ENCODE data around the gene VPS26B.
"Not testable (repeated sequence)": the region's sequence is repeated elsewhere in the genome, so short reads cannot be mapped to it uniquely, and the experiment has no call there.

Gene VPS26B

DNA sequence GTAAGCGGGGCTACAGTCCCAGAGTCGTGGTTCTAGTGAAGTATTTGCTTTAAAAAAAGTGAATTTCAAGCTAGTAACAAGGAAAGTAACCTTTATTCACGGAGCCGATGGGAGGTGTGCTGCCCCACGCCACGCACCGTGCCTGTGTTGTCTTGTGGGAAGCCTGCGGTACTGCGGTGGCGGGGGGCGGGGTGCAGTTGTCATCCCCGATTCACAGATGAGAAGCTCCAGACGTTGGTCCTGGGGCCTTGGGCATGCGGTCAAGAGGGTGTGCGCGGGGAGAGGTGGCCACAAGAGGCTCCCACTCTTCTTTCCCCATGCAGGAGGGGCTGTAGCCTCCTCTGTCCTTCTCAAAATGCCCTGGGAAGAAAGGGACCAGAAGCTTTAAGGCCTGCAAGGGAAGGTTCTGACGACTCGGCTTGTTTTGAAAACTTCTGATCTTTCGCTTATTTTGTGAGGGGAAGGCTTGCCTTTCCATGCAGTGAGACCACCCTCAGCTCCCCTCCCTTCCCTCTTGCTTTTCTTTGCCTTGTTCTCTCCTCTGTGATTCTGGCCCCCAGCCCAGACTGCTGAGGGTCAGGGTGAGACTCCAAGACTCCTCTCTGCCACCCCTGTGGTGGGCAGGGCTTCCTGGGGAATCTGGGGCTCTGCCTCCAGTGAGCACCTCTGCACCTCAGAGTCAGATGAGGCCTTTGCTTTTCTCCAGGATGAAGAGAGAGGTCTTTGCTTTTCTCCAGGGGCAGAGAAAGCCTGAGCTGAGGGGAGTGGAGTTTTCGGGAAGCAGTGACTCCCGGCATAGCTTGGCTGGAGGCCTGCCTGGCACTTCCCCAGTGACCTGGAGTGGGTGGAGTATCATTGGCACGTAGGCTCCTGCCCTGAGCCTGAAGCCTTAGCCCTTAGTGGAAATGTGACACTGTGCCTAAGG, 57.9 kb downstream of the VPS26B start:
- ATAC-seq = no peak
- DNase-seq = no peak

DNA sequence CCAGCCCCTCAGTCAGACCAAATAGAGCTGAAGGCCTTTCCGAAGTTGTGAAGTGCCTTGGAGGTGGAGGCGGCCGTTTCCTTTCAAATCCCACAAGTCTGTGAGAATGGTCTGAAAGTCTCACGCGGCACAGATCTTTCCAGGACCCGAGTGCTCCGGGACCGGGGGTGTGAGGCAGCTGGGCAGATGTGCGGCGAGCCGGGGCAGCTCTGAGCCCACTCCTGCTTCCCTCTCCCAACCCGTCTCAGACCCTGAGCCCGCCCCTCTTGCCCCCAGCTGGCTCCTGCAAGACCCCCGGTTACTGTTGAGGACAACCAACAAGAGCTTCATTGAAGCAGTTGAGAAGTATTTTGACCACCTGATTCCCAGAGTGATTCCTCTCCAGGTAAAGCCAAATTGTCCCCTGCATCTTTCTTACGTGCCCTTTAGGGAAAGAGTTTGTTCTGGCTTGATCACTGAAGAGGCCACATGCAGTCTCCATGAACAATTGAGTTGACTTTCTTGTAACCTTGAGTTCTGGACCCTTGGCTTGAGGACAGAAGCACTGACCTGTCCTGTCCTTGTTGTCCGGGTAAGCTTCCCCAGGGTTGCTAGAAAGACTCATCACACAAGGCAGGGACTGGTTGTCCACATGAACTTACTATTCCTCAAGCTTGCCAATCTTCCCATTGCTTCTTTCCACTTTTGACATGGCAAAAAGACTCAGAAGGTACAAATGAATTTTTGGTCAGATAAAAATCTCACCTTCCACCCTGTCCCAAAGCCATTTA, 59.2 kb downstream of the VPS26B start:
- no peak for DNase-seq
- no peak for ATAC-seq

DNA sequence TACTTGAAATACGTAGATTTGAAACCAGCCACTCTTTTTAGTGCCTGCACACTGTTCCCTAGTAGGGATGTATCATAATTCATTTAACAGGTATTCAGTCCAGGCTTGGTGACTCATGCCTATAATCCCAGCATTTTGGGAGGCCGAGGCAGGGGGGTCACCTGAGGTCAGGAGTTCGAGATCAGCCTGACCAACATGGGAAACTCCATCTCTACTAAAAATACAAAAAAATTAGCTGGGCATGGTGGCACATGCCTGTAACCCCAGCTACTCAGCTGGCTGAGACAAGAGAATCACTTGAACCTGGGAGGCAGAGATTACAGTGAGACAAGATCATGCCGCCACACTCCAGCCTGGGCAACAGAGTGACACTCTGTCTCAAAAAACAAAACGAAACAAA, 59.9 kb downstream of the VPS26B start:
- ATAC-seq, DNase-seq: not testable (repeated sequence)

DNA sequence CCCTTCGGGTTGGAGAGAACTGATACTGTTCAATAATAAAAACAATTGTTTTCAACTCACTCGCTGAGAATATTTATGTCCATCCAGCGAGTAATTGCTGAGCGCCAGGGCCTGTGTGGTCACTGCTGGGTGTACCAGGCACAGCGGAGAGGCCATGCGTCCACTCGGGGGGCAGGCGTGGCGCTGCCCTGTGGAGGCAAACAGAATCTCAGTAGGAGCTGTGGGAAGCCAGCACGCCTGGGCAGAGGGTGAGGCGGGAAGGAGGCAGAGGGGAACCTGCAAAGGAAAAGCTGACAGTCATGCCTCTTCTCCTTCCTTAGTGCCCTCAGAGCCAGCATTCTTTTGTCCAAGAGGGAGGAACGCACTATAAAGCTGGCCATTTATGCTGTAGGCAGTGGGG, 63.1 kb downstream of the VPS26B start:
- ATAC-seq = no peak

DNA sequence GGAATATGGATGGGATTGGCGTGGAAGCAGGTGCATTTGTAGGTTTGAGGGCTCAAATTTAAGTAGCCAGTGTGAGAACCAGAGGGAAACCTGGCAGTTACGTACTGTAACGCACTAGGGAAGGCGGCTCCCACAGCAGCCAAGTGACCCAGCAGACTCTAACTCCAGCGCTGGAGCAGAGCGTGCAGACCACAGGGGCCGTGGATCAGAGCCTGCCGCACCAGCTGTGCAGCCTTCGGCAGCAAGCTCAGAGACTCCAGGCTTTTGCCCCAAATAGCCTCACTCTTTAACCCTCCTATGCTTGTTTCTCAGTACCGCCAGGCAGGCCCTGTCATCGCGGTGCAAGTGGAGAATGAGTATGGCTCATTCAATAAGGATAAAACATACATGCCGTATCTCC, 64.0 kb downstream of the VPS26B start:
- DNase-seq (no peak), ATAC-seq (no peak)

More for the DNA sequence above, 63.1 kb downstream of the VPS26B start:
- DNase-seq = no peak

DNA sequence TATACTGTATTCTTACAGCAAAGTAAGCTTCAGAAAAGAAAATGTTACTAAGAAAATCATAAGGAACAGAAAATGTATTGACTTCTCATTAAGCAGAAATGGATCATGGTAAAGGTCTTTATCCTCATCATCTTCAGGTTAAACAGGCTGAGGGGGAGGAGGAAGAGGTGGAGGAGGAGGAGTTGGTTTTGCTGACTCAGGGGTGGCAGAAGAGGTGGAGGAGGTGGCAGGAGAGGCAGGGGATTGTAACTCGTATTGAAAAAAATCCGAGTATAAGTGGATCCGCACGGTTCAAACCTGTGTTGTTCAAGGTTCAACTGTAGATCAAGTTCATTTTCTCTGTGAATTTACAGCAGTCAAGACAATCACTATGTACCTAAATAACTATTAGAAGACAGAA, 64.7 kb downstream of the VPS26B start:
- DNase-seq = no peak
- no peak for ATAC-seq

DNA sequence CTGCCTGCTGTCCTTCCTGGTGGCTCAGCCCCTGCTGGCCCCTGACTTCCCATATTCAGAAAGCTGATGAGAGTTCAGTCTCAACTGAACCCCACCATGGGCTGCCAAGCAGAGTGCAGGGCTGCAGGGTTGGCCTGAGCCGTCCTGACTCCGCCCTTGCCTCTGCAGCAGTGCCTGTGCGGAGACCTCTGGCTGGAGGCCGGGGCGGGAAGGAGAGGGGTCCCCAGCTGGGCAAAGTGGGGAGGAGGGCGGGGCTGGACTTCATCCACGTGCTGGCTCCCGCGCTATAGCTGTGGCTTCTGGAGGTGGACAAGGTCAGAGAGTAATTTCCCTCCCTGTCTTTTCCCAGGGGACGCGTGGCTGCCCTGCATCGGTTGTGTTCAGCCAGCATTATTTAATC, 65.3 kb downstream of the VPS26B start:
- DNase-seq (no peak), ATAC-seq (no peak)

DNA sequence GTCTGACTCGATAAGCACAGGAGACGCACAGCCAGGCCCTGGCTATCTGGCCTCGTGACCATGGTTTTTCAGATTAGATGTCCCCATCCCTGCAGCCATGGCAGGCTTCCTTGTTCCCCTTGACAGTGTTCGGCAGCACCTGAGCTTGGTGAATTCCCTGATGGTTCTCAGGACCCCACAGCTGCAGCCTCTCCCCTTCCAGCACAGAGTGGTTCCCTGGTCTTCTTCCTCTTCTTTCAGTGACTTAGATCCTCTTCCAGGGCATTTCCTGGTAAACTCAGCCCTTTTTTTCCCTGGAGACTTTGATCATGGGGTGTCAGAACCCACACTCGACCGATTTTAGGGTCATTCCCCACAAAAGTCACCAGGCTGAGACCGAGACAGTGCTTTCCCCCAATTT, 66.2 kb downstream of the VPS26B start:
- DNase-seq (no peak), ATAC-seq (no peak)

DNA sequence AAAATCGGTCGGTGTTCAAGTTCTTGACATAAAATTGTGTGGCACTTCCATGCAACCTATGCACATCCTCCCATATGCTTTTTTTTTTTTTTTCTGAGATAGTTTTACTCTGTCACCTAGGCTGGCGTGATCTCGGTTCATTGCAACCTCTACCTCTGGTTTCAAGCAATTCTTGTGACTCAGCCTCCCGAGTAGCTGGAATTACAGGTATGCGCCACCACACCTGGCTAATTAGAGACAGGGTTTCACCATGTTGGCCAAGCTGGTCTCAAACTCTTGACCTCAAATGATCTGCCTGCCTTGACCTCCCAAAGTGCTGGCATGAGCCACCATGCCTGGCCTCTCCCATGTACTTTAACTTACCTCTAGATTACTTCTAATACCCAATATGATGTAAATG, 66.7 kb downstream of the VPS26B start:
- ATAC-seq (no peak), DNase-seq (no peak)

DNA sequence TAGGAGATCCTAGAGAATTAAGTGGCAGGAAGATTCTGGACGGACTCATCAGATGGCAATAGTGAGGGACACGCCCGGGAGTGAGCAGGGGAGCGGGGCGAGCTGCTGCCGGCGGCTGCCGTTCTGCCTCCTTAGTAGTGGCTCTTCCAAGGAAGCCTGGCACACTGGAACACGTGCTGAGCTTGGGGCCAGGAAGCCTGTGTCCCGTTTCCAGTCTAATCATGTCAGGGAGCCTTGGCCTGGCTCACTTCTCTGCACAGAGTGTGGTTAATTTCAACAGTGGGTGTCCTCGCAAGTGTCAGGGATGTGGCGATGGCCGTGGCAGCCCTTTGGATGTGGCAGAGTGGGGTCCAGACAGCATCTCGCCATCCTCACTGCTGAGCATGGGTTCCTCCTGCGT, 68.2 kb downstream of the VPS26B start:
- DNase-seq (no peak), ATAC-seq (no peak)

DNA sequence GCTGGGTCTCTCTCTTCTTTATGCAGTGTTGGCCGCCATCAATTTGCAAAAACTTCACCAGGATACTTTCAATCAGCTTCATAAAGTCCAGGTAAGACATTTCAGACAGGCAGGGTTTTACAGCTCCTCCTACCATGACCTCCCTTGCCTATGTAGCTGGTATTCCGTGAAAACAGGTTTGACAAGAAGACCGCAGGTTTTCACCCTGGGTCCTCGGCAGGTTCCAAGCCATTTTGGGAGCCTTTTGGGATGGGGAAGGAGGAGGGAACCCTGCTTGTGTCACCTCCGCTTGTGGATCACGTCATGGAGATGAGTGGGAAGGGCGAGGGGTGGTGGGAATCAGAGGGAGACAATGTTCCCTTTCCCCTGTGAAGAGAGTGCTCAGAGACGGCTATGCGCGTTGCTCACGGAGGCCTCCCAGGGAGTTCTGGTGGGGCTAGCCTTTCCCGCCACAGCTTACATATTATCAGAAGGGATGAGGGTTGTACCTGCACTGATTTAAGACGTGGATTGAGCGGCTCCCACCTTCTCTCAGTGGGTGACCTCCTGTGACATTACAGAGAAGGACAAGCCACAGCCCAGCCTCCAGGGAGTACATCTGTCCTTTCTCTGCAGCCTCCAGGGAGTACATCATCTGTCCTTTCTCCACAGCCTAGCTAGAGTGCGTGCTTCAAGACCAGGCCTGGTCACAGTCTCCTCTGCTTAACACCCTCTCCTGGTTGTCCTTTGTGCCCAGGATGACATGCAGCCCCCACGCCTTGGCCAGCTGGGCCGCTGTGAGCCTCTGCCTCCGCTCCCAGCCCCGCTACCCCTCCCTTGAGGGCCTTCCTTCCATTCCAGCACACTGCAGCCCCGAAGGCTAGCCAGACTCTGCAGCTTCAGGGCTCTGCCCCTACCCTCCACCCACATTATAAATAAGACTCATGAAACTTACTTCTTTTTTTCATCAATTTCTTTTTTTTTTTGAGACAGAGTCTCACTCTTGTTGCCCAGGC, 68.9 kb downstream of the VPS26B start:
- ATAC-seq (no peak), DNase-seq (no peak)

DNA sequence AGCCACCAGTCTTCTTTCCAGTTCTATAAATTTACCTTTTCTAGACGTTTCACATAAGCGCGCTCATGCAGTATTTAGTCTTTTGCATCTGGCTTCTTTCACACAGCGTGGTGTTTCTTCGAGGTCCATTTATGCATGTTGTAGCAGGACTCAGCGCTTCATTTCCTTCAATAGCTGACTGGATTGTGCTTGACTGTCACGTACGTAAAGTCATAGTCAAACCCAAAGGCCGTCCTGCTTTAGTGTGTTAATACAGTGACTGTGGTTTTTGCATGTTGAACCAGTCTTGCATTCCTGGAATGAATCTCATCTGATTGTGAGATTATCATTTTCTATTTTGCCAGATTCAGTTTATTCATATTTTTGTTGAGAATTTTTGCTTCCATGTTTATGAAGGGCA, 70.2 kb downstream of the VPS26B start:
- no peak for DNase-seq
- no peak for ATAC-seq
